ENCODE data around the gene MAP3K10. TPM values are rescaled to one million over a fixed set of nuclear protein-coding genes. Genes with fewer than 3 reads are reported as not detected.

MAP3K10 gene
- total and polyA plus RNA-seq, 2 donors (not counting 1 experiment from before 2014, with no cell fraction given): 22.5 to 41.6 TPM

DNA sequence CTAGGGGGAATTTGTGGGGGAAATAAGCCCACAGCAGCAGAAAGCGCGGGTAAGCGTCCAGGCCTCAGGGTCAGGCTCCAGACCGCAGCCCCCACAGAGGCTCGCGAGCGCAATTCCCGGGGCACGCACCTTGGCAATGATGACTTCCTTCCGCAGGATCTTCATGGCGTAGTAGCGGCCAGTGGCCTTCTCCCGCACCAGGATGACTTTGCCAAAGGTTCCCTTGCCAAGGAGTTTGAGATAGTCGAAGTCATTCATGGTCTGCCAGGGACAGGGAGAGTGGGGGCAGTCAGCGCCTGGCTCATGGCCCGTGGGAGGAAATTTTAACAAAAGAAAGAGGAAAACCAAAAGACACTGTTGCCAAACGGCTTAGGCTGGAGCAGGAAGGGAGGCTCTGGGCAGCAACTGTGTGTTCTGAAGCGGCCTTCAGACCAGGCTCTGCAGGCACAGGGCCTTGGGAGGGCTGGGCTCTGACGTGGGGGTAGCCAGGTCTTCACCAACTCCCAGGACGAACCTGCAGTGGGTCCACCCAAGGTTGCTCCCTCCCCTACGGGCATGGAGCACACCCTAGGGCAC is 50.7 kb downstream of the MAP3K10 start:
- DNase-seq (no peak), ATAC-seq (ENCODE audit: low read depth) (no peak)
- no peak overlapping the region for H3K4me3 Mint-ChIP-seq
- H3K27ac ChIP-seq (ENCODE audit: low read length in 2 of 2): no peak overlapping the region
- intact Hi-C loops (cut with micrococcal nuclease): no loop called here
- H4K20me1 ChIP-seq (ENCODE audit: control insufficient read depth, insufficient read depth, low read length, poor library complexity, severe bottlenecking): peaks cover 60% of the 10 kb centered on the region
- H3K36me3 ChIP-seq (replicated peaks in 1 of 2; ENCODE audit: control extremely low read depth in 1 of 2, control insufficient read depth in 1 of 2, extremely low read depth in 1 of 2, insufficient read depth in 2 of 2, low read length in 1 of 2): peaks cover 2 to 64% of the 10 kb centered on the region in 2 experiments
- H2AFZ ChIP-seq (ENCODE audit: insufficient read depth, low read depth, low read length, poor library complexity, severe bottlenecking): no peak overlapping the region
- no peaks in the 10 kb centered on the region for H3K27me3 Mint-ChIP-seq
- H3K9me3 Mint-ChIP-seq (ENCODE audit: insufficient read depth): no peaks in the 10 kb centered on the region
- TF ChIP-seq EZH2 (IDR thresholded peaks at IDR 0.05; ENCODE audit: borderline replicate concordance, insufficient read depth, low read depth, low read length, poor library complexity, severe bottlenecking) (no peak), CTCF (IDR thresholded peaks at IDR 0.05) (no peak)
- H3K79me2 ChIP-seq (ENCODE audit: control insufficient read depth, insufficient read depth, low read length): peaks cover 27% of the 10 kb centered on the region
- no peaks in the 10 kb centered on the region for H3K4me1 Mint-ChIP-seq
- POLR2A ChIA-PET: no interaction called here
- no peak overlapping the region for H3K4me3 ChIP-seq (ENCODE audit: control extremely low read depth in 1 of 5, extremely low read depth in 1 of 5, insufficient read depth in 1 of 5, low read depth in 2 of 5, low read length in 4 of 5)
- 97% methylated on average over 21 of the region's 21 CpGs for WGBS (ENCODE audit: insufficient coverage)
- no peak overlapping the region for H3K27ac Mint-ChIP-seq
- H3K27me3 ChIP-seq (replicated peaks in 1 of 4; ENCODE audit: control extremely low read depth in 1 of 4, control insufficient read depth in 3 of 4, insufficient read depth in 4 of 4, low read length in 3 of 4): no peaks in the 10 kb centered on the region
- no peaks in the 10 kb centered on the region for H3K9me3 ChIP-seq (ENCODE audit: control extremely low read depth in 1 of 3, control insufficient read depth in 2 of 3, insufficient read depth in 1 of 3, low read length in 2 of 3)
- no peak overlapping the region for H3K4me2 ChIP-seq (replicated peaks; ENCODE audit: low read depth, low read length, poor library complexity, severe bottlenecking)
- CTCF ChIA-PET: no interaction called here
- H3K4me1 ChIP-seq (ENCODE audit: control insufficient read depth in 2 of 2, insufficient read depth in 2 of 2, low read length in 2 of 2): no peaks in the 10 kb centered on the region
- no peak overlapping the region for H3K9ac ChIP-seq (ENCODE audit: low read length)

DNA sequence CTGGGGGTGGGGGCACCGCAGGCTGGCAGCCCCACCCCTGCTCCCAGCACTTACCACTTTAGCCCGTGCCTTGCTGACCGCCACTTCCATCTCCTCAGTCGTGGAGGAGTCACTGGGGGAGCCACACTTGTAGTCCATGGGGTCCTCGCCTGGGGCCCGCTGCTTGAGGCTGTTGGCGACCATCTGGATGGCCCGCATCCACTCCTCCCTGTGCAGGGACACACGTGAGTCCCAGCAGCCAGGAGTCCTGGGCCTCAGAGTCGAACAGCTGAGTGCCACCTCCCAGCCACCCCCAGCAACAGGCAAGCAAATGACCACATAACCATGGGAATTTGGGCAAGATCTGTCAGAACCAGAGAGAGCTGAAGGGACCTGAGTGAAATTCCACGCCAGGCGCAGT is 51.3 kb downstream of the MAP3K10 start:
- intact Hi-C loops (cut with micrococcal nuclease): no loop called here
- H4K20me1 ChIP-seq (ENCODE audit: control insufficient read depth, insufficient read depth, low read length, poor library complexity, severe bottlenecking): peaks cover 65% of the 10 kb centered on the region
- peaks cover 33% of the 10 kb centered on the region for H3K79me2 ChIP-seq (ENCODE audit: control insufficient read depth, insufficient read depth, low read length)
- no peak overlapping the region for H2AFZ ChIP-seq (ENCODE audit: insufficient read depth, low read depth, low read length, poor library complexity, severe bottlenecking)
- H3K9me3 Mint-ChIP-seq (ENCODE audit: insufficient read depth): no peaks in the 10 kb centered on the region
- no peak for ATAC-seq (ENCODE audit: low read depth)
- H3K27me3 ChIP-seq (replicated peaks in 1 of 4; ENCODE audit: control extremely low read depth in 1 of 4, control insufficient read depth in 3 of 4, insufficient read depth in 4 of 4, low read length in 3 of 4): no peaks in the 10 kb centered on the region
- H3K9me3 ChIP-seq (ENCODE audit: control extremely low read depth in 1 of 3, control insufficient read depth in 2 of 3, insufficient read depth in 1 of 3, low read length in 2 of 3): no peaks in the 10 kb centered on the region
- peaks cover 2 to 65% of the 10 kb centered on the region in 2 experiments for H3K36me3 ChIP-seq (replicated peaks in 1 of 2; ENCODE audit: control extremely low read depth in 1 of 2, control insufficient read depth in 1 of 2, extremely low read depth in 1 of 2, insufficient read depth in 2 of 2, low read length in 1 of 2)
- ChIA-PET POLR2A (no interaction called here), CTCF (no interaction called here)
- no peaks in the 10 kb centered on the region for H3K27me3 Mint-ChIP-seq
- no peaks in the 10 kb centered on the region for H3K4me1 Mint-ChIP-seq
- TF ChIP-seq EZH2 (IDR thresholded peaks at IDR 0.05; ENCODE audit: borderline replicate concordance, insufficient read depth, low read depth, low read length, poor library complexity, severe bottlenecking) (no peak), CTCF (IDR thresholded peaks at IDR 0.05) (no peak)
- H3K4me3 Mint-ChIP-seq: no peak overlapping the region
- no peak overlapping the region for H3K27ac Mint-ChIP-seq
- no peak overlapping the region for H3K27ac ChIP-seq (ENCODE audit: low read length in 2 of 2)
- no peak for DNase-seq
- no peak overlapping the region for H3K9ac ChIP-seq (ENCODE audit: low read length)
- 96% methylated on average over 12 of the region's 12 CpGs for WGBS (ENCODE audit: insufficient coverage)
- no peak overlapping the region for H3K4me3 ChIP-seq (ENCODE audit: control extremely low read depth in 1 of 5, extremely low read depth in 1 of 5, insufficient read depth in 1 of 5, low read depth in 2 of 5, low read length in 4 of 5)
- no peak overlapping the region for H3K4me2 ChIP-seq (replicated peaks; ENCODE audit: low read depth, low read length, poor library complexity, severe bottlenecking)
- H3K4me1 ChIP-seq (ENCODE audit: control insufficient read depth in 2 of 2, insufficient read depth in 2 of 2, low read length in 2 of 2): no peaks in the 10 kb centered on the region
